Measurements from ENCODE around the gene MIOS. TPM values are rescaled to one million over a fixed set of nuclear protein-coding genes. Genes with fewer than 3 reads are reported as not detected.

Gene MIOS
- total RNA-seq, 1 donor from 2014 or later: 30.9 TPM

DNA sequence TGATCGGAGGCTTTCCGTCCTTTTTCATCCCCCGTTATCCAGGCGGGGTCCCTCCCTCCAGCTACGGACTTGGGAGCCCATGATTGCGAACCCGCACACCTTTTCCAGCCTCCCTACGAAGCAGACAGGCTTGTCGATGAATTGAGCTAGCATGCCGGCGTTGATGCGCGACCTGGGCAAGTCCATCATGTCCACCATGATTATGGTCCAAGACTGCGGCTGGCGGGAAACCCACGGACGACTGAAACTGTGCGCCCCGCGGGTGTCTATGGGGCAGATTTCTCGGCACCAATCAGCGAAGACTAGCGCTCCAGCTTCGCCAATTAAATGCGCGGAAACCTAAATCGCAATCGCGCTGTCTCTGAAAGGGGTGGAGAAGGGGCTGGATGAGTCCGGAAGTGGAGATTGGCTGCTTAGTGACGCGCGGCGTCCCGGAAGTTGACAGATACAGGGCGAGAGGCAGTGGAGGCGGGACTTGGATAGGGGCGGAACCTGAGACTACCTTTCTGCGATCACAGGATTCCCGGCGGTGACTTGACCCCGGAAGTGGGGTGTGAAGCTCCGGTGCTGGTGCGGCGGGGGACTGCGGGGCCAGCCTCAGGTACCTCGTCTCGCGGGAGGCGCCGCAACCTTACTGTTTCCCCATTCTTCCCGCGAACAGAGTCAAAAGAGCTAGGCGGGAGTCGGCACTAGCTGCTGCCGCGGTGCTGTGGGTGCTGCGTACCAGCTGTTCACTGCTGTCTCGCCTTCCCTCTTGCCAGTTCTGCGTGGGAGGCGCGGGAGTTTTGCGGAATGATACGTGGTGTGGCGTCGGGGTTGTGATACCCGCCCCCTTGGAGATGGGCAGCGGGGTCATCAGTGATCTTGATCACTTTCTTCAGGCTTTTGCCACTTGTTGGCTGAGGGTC, 73.8 kb downstream of the MIOS start, which contains the start of gene UMAD1:
Gene UMAD1, plus strand, starts transcription at position 532 of the 908 bp plus-strand sequence. CDS start 32,620 bp downstream, outside the sequence.
- peaks cover 4% of the 10 kb centered on the region for H3K27me3 Mint-ChIP-seq (ENCODE audit: unreplicated experiment)
- peak within 1 kb of the TSS; percentile 78 for H3K27ac Mint-ChIP-seq (ENCODE audit: unreplicated experiment)
- no peaks in the 10 kb centered on the region for H3K9me3 Mint-ChIP-seq (ENCODE audit: unreplicated experiment)
- peak within 1 kb of the TSS; percentile 95 for H3K4me3 Mint-ChIP-seq (ENCODE audit: unreplicated experiment)
- TF ChIP-seq, protein P1, sequence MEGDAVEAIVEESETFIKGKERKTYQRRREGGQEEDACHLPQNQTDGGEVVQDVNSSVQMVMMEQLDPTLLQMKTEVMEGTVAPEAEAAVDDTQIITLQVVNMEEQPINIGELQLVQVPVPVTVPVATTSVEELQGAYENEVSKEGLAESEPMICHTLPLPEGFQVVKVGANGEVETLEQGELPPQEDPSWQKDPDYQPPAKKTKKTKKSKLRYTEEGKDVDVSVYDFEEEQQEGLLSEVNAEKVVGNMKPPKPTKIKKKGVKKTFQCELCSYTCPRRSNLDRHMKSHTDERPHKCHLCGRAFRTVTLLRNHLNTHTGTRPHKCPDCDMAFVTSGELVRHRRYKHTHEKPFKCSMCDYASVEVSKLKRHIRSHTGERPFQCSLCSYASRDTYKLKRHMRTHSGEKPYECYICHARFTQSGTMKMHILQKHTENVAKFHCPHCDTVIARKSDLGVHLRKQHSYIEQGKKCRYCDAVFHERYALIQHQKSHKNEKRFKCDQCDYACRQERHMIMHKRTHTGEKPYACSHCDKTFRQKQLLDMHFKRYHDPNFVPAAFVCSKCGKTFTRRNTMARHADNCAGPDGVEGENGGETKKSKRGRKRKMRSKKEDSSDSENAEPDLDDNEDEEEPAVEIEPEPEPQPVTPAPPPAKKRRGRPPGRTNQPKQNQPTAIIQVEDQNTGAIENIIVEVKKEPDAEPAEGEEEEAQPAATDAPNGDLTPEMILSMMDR (IDR thresholded peaks at IDR 0.05; ENCODE audit: partially characterized antibody, unreplicated experiment): no peak
- H3K36me3 Mint-ChIP-seq (ENCODE audit: unreplicated experiment): no peaks in the 10 kb centered on the region
- peak; percentile 94 for DNase-seq
- H3K4me1 Mint-ChIP-seq (ENCODE audit: low read depth, unreplicated experiment): peaks cover 2% of the 10 kb centered on the region

DNA sequence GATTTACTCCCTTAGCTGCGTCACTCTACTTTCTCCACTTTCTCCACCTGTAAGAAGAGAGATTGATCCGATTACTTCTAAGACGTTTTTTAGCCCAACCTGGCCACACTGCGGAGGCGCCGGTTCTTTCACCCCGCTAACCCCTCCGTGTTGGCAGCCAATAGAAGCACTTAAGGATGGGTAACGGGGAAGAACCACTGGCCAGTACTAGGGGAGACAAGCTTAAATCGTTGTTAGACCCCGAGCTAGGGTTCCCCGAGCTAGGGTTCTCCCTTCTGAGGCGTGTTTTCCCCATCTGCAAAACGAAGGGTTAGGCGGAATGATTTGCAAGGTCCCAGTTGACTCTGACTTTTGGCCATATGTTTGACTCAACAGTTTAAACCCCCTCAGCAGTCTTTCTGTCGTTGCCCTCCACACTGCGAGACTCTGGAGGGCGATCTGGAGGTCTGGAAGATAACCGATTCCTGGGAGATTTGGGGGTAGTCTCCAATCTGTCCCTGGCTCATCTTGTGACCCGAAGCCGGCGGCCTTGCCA, 74.5 kb downstream of the MIOS start:
- DNase-seq: no peak
- peak overlapping the region; percentile 95 for H3K4me3 Mint-ChIP-seq (ENCODE audit: unreplicated experiment)

DNA sequence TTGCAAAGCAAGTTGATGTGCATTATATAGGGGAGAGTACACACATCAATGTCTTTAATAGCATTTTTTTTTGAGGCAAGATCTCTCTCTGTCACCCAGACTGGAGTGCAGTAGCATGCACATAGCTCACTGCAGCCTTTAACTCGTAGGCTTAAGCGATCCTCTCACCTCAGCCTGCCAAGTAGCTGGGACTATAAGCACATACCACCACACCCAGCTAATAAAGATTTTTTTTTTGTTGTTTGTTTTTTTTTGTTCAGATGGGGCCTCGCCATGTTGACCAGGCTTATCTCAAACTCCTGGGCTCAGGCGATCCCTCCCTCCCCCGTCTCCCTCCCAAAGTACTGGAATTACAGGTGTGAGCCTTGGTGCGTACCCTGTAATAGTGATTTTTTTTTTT, 75.4 kb downstream of the MIOS start:
- TF ChIP-seq, protein P1 (IDR thresholded peaks at IDR 0.05; ENCODE audit: partially characterized antibody, unreplicated experiment): no peak
- Mint-ChIP-seq H3K4me1 (ENCODE audit: low read depth, unreplicated experiment) (peaks cover 2% of the 10 kb centered on the region), H3K36me3 (ENCODE audit: unreplicated experiment) (no peaks in the 10 kb centered on the region), H3K9me3 (ENCODE audit: unreplicated experiment) (no peaks in the 10 kb centered on the region), H3K27me3 (ENCODE audit: unreplicated experiment) (peaks cover 5% of the 10 kb centered on the region), H3K4me3 (ENCODE audit: unreplicated experiment) (peak overlapping the region; percentile 95), H3K27ac (ENCODE audit: unreplicated experiment) (peak overlapping the region; percentile 52)
- DNase-seq: no peak

More for the DNA sequence above, 74.5 kb downstream of the MIOS start:
- peaks cover 2% of the 10 kb centered on the region for H3K4me1 Mint-ChIP-seq (ENCODE audit: low read depth, unreplicated experiment)
- H3K27me3 Mint-ChIP-seq (ENCODE audit: unreplicated experiment): peaks cover 5% of the 10 kb centered on the region
- H3K36me3 Mint-ChIP-seq (ENCODE audit: unreplicated experiment): no peaks in the 10 kb centered on the region
- TF ChIP-seq, protein P1 (IDR thresholded peaks at IDR 0.05; ENCODE audit: partially characterized antibody, unreplicated experiment): no peak
- H3K9me3 Mint-ChIP-seq (ENCODE audit: unreplicated experiment): no peaks in the 10 kb centered on the region
- peak overlapping the region; percentile 78 for H3K27ac Mint-ChIP-seq (ENCODE audit: unreplicated experiment)

DNA sequence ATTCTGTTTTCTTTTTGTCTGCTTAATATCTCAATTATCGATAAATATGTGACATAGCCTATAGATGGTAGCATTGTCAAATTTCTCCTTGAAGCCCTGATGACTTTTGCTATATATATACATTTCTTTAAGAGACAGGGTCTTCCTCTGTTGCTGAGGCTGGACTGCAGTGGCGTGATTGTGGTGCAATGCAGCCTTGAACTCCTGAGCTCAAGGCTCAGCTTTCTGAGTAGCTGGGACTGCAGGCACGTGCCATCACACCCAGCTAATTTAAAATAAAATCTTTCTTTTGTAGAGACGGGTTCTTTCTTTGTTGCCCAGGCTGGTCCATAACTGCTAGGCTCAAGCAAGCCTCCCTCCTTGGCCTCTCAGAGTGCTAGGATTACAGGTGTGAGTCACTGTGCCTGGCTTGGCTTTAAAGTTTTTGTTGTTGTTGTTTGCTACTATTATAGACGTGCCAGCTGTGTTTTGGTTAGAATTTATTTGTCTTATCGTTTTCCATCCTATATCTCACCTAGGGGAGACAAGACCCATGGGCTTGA, 80.9 kb downstream of the MIOS start:
- TF ChIP-seq, protein P1 (IDR thresholded peaks at IDR 0.05; ENCODE audit: partially characterized antibody, unreplicated experiment): no peak
- peaks cover 6% of the 10 kb centered on the region for H3K4me1 Mint-ChIP-seq (ENCODE audit: low read depth, unreplicated experiment)
- H3K4me3 Mint-ChIP-seq (ENCODE audit: unreplicated experiment): no peak overlapping the region
- H3K27me3 Mint-ChIP-seq (ENCODE audit: unreplicated experiment): peaks cover 2% of the 10 kb centered on the region
- H3K27ac Mint-ChIP-seq (ENCODE audit: unreplicated experiment): no peak overlapping the region
- no peaks in the 10 kb centered on the region for H3K36me3 Mint-ChIP-seq (ENCODE audit: unreplicated experiment)
- H3K9me3 Mint-ChIP-seq (ENCODE audit: unreplicated experiment): no peaks in the 10 kb centered on the region
- DNase-seq: no peak
